ENCODE results near the gene LRCH4.

- TF ChIP-seq CTCF (IDR thresholded peaks at IDR 0.05): no peak
- TF ChIP-seq POLR2A (IDR thresholded peaks at IDR 0.05): no peak
Measured at GRCh38 chr7:100576384-100576993, 9.4 kb downstream of the LRCH4 start.

All from thyroid gland (tissue), 4 donors.